Ascending aorta (tissue), 2 donors: Measurements from ENCODE around the gene NAA38. TPM values are rescaled to one million over a fixed set of nuclear protein-coding genes. Genes with fewer than 3 reads are reported as not detected.
"Not testable (repeated sequence)": the region's sequence is repeated elsewhere in the genome, so short reads cannot be mapped to it uniquely, and the experiment has no call there.

Source experiments
- DNase-seq, 2 donors: peaks; one replicate each; pipeline ENCODE4 v3.0.0-alpha.2; 2019; ENCODE audit warnings: low spot score in 2 of 2
- H3K27ac ChIP-seq, 2 donors: fragments of 200-600 bp; sonication (generic); one replicate each; pipeline ENCODE4 v1.5.1; 2016 to 2017; ENCODE audit warnings: mild to moderate bottlenecking in 1 of 2
- H3K27me3 ChIP-seq: fragments of 200-600 bp; sonication (generic); one replicate; pipeline ENCODE4 v1.5.1; 2017
- H3K36me3 ChIP-seq, 2 donors: fragments of 200-600 bp; sonication (generic); one replicate each; pipeline ENCODE4 v1.5.1; 2016
- H3K4me1 ChIP-seq, 2 donors: fragments of 200-600 bp; sonication (generic); one replicate each; pipeline ENCODE4 v1.5.1; 2016 to 2017; ENCODE audit warnings: mild to moderate bottlenecking in 1 of 2
- H3K4me3 ChIP-seq, 2 donors: fragments of 200-600 bp; sonication (generic); one replicate each; pipeline ENCODE4 v1.5.1; 2016 to 2017; ENCODE audit warnings: mild to moderate bottlenecking in 1 of 2
- H3K9me3 ChIP-seq, 2 donors: fragments of 200-600 bp; sonication (generic); one replicate each; pipeline ENCODE4 v1.5.1; 2016
- CTCF ChIP-seq, 3 experiments: fragments of 200-600 bp in 2 of 3; fragments of 450-650 bp in 1 of 3; sonication (generic) in 2 of 3; IDR thresholded peaks; one replicate each; pipeline ENCODE4 v1.5.1; 2016 to 2019; ENCODE audit warnings: antibody characterized with exemption in 3 of 3, mild to moderate bottlenecking in 1 of 3, moderate library complexity in 1 of 3
- intact Hi-C: fragments of 100-400 bp; cut with DNase I; formaldehyde crosslinking; loops from one replicate; pipeline ENCODE4 v1.15.1; 2023
- total RNA-seq: library from RNA; depleted of rRNA; stranded (reverse); fragments of >200 nt; gene quantifications from one replicate; pipeline ENCODE4 v1.1.0, GENCODE V29; 2016

Gene NAA38
- total RNA-seq, 1 donor from 2014 or later = 59.0 TPM

- intact Hi-C loops = no loop called here
- TF ChIP-seq CTCF (IDR thresholded peaks at IDR 0.05) = no peak
- Histone ChIP-seq H3K4me3 (no peak overlapping the region), H3K9me3 (no peaks in the 10 kb centered on the region), H3K27ac (no peak overlapping the region), H3K36me3 (no peaks in the 10 kb centered on the region), H3K4me1 (no peaks in the 10 kb centered on the region), H3K27me3 (no peaks in the 10 kb centered on the region)
- DNase-seq = no peak
Measured at GRCh38 chr17:7814969-7815368, 42.4 kb downstream of the NAA38 start.

GRCh38 chr17:7811251-7811650 is 46.1 kb downstream of the NAA38 start:
- intact Hi-C loops = no loop called here
- no peaks in the 10 kb centered on the region for H3K9me3 ChIP-seq
- no peak overlapping the region for H3K4me3 ChIP-seq
- H3K4me1 ChIP-seq = no peaks in the 10 kb centered on the region
- H3K27ac ChIP-seq = no peak overlapping the region
- DNase-seq = no peak
- no peaks in the 10 kb centered on the region for H3K27me3 ChIP-seq
- no peak for TF ChIP-seq CTCF (IDR thresholded peaks at IDR 0.05)
- H3K36me3 ChIP-seq = no peaks in the 10 kb centered on the region

GRCh38 chr17:7809791-7810343 is 47.5 kb downstream of the NAA38 start:
- H3K4me1 ChIP-seq, DNase-seq: not testable (repeated sequence)

GRCh38 chr17:7809086-7809790 is 48.1 kb downstream of the NAA38 start:
- H3K27me3 ChIP-seq = no peaks in the 10 kb centered on the region
- intact Hi-C loops = no loop called here

More at GRCh38 chr17:7809791-7810343, 47.5 kb downstream of the NAA38 start:
- H3K9me3 ChIP-seq, H3K27me3 ChIP-seq, H3K36me3 ChIP-seq, H3K27ac ChIP-seq, H3K4me3 ChIP-seq, intact Hi-C loops: not testable (repeated sequence)

GRCh38 chr17:7807206-7807605 is 50.2 kb downstream of the NAA38 start:
- no peaks in the 10 kb centered on the region for H3K36me3 ChIP-seq
- H3K9me3 ChIP-seq = no peaks in the 10 kb centered on the region
- H3K4me3 ChIP-seq = no peak overlapping the region
- intact Hi-C loops = no loop called here
- H3K27me3 ChIP-seq = no peaks in the 10 kb centered on the region
- DNase-seq = no peak
- no peaks in the 10 kb centered on the region for H3K4me1 ChIP-seq
- no peak overlapping the region for H3K27ac ChIP-seq
- no peak for TF ChIP-seq CTCF (IDR thresholded peaks at IDR 0.05)

More at GRCh38 chr17:7809086-7809790, 48.1 kb downstream of the NAA38 start:
- Histone ChIP-seq H3K4me3 (no peak overlapping the region), H3K9me3 (no peaks in the 10 kb centered on the region), H3K4me1 (no peaks in the 10 kb centered on the region), H3K36me3 (no peaks in the 10 kb centered on the region), H3K27ac (no peak overlapping the region)
- no peak for TF ChIP-seq CTCF (IDR thresholded peaks at IDR 0.05)
- DNase-seq = no peak

Other genes starting within 250 kb of the NAA38 start
- 19.3 TPM for gene FXR2, start 242.7 kb downstream of the NAA38 start, total RNA-seq
- gene SAT2, start 229.7 kb downstream of the NAA38 start, total RNA-seq = 22.6 TPM
- gene SHBG, start 227.4 kb downstream of the NAA38 start, total RNA-seq = not detected
- gene ATP1B2, start 206.6 kb downstream of the NAA38 start, total RNA-seq = 0.11 TPM
- 48.0 TPM for gene TP53, start 170.1 kb downstream of the NAA38 start, total RNA-seq
- 1.5 TPM for gene WRAP53, start 169.1 kb downstream of the NAA38 start, total RNA-seq
- not detected for gene EFNB3, start 152.4 kb downstream of the NAA38 start, total RNA-seq
- 0.43 TPM for gene DNAH2, start 139.8 kb downstream of the NAA38 start, total RNA-seq
- gene KDM6B, start 23.3 kb downstream of the NAA38 start, total RNA-seq = 20.0 TPM
- gene TMEM88, start 2.5 kb downstream of the NAA38 start, total RNA-seq = 223 TPM
- gene CYB5D1, start 444 bp upstream of the NAA38 start, total RNA-seq = 0.21 TPM
- 102 TPM for gene CHD3, start 31.2 kb upstream of the NAA38 start, total RNA-seq
- 0.32 TPM for gene RNF227, start 58.7 kb upstream of the NAA38 start, total RNA-seq
- gene KCNAB3, start 72.3 kb upstream of the NAA38 start, total RNA-seq = not detected
- gene TRAPPC1, start 74.4 kb upstream of the NAA38 start, total RNA-seq = 36.0 TPM
- 13.7 TPM for gene CNTROB, start 74.6 kb upstream of the NAA38 start, total RNA-seq
- not detected for gene GUCY2D, start 145.1 kb upstream of the NAA38 start, total RNA-seq
- 2.3 TPM for gene ALOX15B, start 181.5 kb upstream of the NAA38 start, total RNA-seq
- gene ALOX12B, start 230.2 kb upstream of the NAA38 start, total RNA-seq = not detected